HEK293T (cell line): Measurements from ENCODE around the gene SMAD5.

Source experiments
- ARNT ChIP-seq: fragments of 450-650 bp; IDR thresholded peaks from 2 replicates; pipeline ENCODE4 v1.6.1; 2017; ENCODE audit warnings: mild to moderate bottlenecking
- CTBP1 ChIP-seq: fragments of 450-650 bp; IDR thresholded peaks from 2 replicates; pipeline ENCODE4 v1.6.1; 2016; ENCODE audit warnings: borderline replicate concordance
- ELF4 ChIP-seq: fragments of 450-650 bp; IDR thresholded peaks from 2 replicates; pipeline ENCODE4 v1.6.1; 2017; ENCODE audit warnings: antibody characterized with exemption
- FOXA1 ChIP-seq: fragments of 450-650 bp; IDR thresholded peaks from 2 replicates; pipeline ENCODE4 v1.6.1; 2016; ENCODE audit warnings: mild to moderate bottlenecking
- FOXK2 ChIP-seq: fragments of 450-650 bp; IDR thresholded peaks from 2 replicates; pipeline ENCODE4 v1.6.1; 2016; ENCODE audit warnings: mild to moderate bottlenecking
- FOXM1 ChIP-seq: fragments of 450-650 bp; IDR thresholded peaks from 2 replicates; pipeline ENCODE4 v1.6.1; 2017; ENCODE audit warnings: mild to moderate bottlenecking, borderline replicate concordance
- LEF1 ChIP-seq: fragments of 450-650 bp; IDR thresholded peaks from 2 replicates; pipeline ENCODE4 v1.6.1; 2017; ENCODE audit warnings: mild to moderate bottlenecking, borderline replicate concordance
- NFRKB ChIP-seq: fragments of 450-650 bp; IDR thresholded peaks from 2 replicates; pipeline ENCODE4 v1.6.1; 2016; ENCODE audit warnings: mild to moderate bottlenecking, moderate library complexity
- PKNOX1 ChIP-seq: fragments of 450-650 bp; IDR thresholded peaks from 2 replicates; pipeline ENCODE4 v1.6.1; 2016
- SP1 ChIP-seq: fragments of 450-650 bp; IDR thresholded peaks from 2 replicates; pipeline ENCODE4 v1.6.1; 2017
- SUZ12 ChIP-seq: fragments of 450-650 bp; IDR thresholded peaks from 2 replicates; pipeline ENCODE4 v1.6.1; 2016; ENCODE audit warnings: mild to moderate bottlenecking
- TARDBP ChIP-seq: fragments of 450-650 bp; IDR thresholded peaks from 2 replicates; pipeline ENCODE4 v1.6.1; 2016
- ZNF384 ChIP-seq: fragments of 450-650 bp; IDR thresholded peaks from 2 replicates; pipeline ENCODE4 v1.6.1; 2016

GRCh38 chr5:136115183-136115865 lies 17.3 kb upstream of the SMAD5 start:
- TF ChIP-seq SP1 (no peak), ZNF384 (no peak), SUZ12 (no peak), FOXM1 (no peak), FOXA1 (no peak), TARDBP (no peak), FOXK2 (no peak), NFRKB (no peak), CTBP1 (no peak), LEF1 (no peak), PKNOX1 (no peak), ELF4 (no peak), ARNT (no peak)
